PC-9 (cell line): ENCODE results near the gene UBE2D4.
A peak's percentile ranks its signal among the peaks of the same experiment; 100 is the strongest.

ENCODE experiments used
- EZH2 ChIP-seq: fragments of 200-600 bp; sonication (generic); IDR thresholded peaks from 2 replicates; pipeline ENCODE4 v1.8.0; 2017; ENCODE audit warnings: antibody characterized with exemption, low read depth
- TF ChIP-seq, protein P1 (sequence below): fragments of 200-600 bp; sonication (generic); conservative IDR thresholded peaks from 2 replicates; pipeline ENCODE4 v1.6.1; 2017; ENCODE audit warnings: mixed run types, antibody characterized with exemption, mild to moderate bottlenecking, moderate library complexity

DNA sequence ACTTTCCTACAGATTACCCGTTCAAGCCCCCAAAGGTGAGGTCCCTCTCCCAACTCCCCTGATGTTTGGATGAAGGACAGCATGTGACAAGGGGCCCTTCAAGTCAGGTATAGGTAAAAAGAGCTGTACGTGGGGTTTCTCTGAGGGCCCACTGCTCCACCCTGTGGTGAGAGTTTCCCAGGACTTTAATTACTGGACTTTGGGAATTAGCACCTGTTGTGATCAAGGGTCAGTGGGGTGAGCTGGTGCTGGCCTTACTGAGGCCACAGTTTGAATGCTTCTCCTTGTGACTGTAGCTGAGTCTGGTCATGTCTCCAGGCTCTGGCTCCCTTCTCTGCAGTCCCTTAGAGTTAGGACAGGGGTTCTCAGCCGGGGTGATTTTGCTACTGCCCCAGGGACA lies 16.8 kb downstream of the UBE2D4 start:
- TF ChIP-seq EZH2: no peak
- TF ChIP-seq, protein P1, sequence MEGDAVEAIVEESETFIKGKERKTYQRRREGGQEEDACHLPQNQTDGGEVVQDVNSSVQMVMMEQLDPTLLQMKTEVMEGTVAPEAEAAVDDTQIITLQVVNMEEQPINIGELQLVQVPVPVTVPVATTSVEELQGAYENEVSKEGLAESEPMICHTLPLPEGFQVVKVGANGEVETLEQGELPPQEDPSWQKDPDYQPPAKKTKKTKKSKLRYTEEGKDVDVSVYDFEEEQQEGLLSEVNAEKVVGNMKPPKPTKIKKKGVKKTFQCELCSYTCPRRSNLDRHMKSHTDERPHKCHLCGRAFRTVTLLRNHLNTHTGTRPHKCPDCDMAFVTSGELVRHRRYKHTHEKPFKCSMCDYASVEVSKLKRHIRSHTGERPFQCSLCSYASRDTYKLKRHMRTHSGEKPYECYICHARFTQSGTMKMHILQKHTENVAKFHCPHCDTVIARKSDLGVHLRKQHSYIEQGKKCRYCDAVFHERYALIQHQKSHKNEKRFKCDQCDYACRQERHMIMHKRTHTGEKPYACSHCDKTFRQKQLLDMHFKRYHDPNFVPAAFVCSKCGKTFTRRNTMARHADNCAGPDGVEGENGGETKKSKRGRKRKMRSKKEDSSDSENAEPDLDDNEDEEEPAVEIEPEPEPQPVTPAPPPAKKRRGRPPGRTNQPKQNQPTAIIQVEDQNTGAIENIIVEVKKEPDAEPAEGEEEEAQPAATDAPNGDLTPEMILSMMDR: peak; percentile 68
